ENCODE measurements around the gene KCTD8. TPM values are rescaled to one million over a fixed set of nuclear protein-coding genes. Genes with fewer than 3 reads are reported as not detected.

Gene KCTD8
- total RNA-seq, 2 experiments from 2014 or later = not detected

DNA sequence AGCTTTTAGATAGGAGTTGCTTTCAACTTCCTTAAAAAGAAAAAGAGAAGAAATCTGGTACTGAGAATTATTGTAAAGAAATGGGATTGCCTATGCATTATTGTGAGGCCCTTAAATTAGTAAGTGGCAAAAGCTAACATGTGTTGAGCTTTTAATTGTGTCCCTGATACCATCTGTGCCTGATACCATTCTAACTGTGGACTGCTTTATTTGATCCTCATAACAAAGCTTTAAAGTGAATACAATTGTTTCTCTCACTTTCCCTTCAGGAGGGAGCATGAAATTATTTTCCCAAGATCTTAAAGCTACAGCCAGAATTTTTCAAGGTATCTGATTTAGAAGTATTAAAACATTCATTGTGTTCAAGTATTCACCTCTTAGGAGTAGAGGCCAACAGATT, 9.9 kb downstream of the KCTD8 start:
- Mint-ChIP-seq H3K4me1 (ENCODE audit: low read depth) (no peaks in the 10 kb centered on the region), H3K27ac (no peak overlapping the region), H3K9me3 (no peaks in the 10 kb centered on the region), H3K27me3 (peaks cover 15% of the 10 kb centered on the region), H3K4me3 (no peak overlapping the region), H3K36me3 (ENCODE audit: low read depth) (no peaks in the 10 kb centered on the region)
- Histone ChIP-seq H3K27me3 (ENCODE audit: control insufficient read depth in 1 of 2, insufficient read depth in 2 of 2, low read length in 2 of 2) (no peaks in the 10 kb centered on the region), H3K4me1 (ENCODE audit: insufficient read depth, low read length) (no peaks in the 10 kb centered on the region), H3K4me3 (ENCODE audit: low read length) (no peak overlapping the region), H3K36me3 (ENCODE audit: insufficient read depth, low read length) (no peaks in the 10 kb centered on the region), H3K27ac (ENCODE audit: low read depth in 1 of 2, low read length in 2 of 2) (no peak overlapping the region), H3K9me3 (ENCODE audit: control insufficient read depth in 1 of 2, insufficient read depth in 1 of 2, low read length in 2 of 2) (no peaks in the 10 kb centered on the region)
- POLR2A ChIA-PET = no interaction called here
- CTCF ChIA-PET = no interaction called here
- intact Hi-C loops (cut with DNase I, micrococcal nuclease) = no loop called here
- no peak for ATAC-seq (ENCODE audit: poor library complexity)
- TF ChIP-seq, protein P1, sequence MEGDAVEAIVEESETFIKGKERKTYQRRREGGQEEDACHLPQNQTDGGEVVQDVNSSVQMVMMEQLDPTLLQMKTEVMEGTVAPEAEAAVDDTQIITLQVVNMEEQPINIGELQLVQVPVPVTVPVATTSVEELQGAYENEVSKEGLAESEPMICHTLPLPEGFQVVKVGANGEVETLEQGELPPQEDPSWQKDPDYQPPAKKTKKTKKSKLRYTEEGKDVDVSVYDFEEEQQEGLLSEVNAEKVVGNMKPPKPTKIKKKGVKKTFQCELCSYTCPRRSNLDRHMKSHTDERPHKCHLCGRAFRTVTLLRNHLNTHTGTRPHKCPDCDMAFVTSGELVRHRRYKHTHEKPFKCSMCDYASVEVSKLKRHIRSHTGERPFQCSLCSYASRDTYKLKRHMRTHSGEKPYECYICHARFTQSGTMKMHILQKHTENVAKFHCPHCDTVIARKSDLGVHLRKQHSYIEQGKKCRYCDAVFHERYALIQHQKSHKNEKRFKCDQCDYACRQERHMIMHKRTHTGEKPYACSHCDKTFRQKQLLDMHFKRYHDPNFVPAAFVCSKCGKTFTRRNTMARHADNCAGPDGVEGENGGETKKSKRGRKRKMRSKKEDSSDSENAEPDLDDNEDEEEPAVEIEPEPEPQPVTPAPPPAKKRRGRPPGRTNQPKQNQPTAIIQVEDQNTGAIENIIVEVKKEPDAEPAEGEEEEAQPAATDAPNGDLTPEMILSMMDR (IDR thresholded peaks at IDR 0.05) = no peak
- no peak for DNase-seq

DNA sequence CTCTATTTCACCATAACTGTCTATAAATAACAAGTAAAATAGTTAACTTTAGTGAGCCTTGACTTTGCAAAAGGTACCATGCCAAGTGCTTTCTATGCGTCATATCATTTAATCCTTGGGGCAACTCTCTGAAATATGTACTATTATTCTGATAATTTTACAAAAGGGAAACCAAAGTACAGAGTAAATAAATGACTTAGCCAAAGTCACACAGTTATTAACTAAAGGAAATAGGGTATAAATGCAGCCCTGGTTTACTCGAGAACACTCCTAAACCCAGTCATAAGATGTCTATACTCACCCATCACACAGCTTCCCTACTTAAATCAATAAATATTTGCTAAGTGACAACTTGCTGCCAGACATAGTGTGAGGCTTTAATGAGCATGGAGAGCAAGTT, 14.4 kb downstream of the KCTD8 start:
- TF ChIP-seq, protein P1 (IDR thresholded peaks at IDR 0.05) = no peak
- Mint-ChIP-seq H3K4me3 (no peak overlapping the region), H3K4me1 (ENCODE audit: low read depth) (no peaks in the 10 kb centered on the region), H3K27ac (no peak overlapping the region), H3K36me3 (ENCODE audit: low read depth) (no peaks in the 10 kb centered on the region), H3K27me3 (peaks cover 4% of the 10 kb centered on the region), H3K9me3 (no peaks in the 10 kb centered on the region)
- Histone ChIP-seq H3K4me3 (ENCODE audit: low read length) (no peak overlapping the region), H3K27me3 (ENCODE audit: control insufficient read depth in 1 of 2, insufficient read depth in 2 of 2, low read length in 2 of 2) (no peaks in the 10 kb centered on the region), H3K4me1 (ENCODE audit: insufficient read depth, low read length) (no peaks in the 10 kb centered on the region), H3K27ac (ENCODE audit: low read depth in 1 of 2, low read length in 2 of 2) (no peak overlapping the region), H3K36me3 (ENCODE audit: insufficient read depth, low read length) (no peaks in the 10 kb centered on the region), H3K9me3 (ENCODE audit: control insufficient read depth in 1 of 2, insufficient read depth in 1 of 2, low read length in 2 of 2) (no peaks in the 10 kb centered on the region)
- ChIA-PET POLR2A (no interaction called here), CTCF (no interaction called here)
- no peak for ATAC-seq (ENCODE audit: poor library complexity)
- intact Hi-C loops (cut with DNase I, micrococcal nuclease) = no loop called here
- no peak for DNase-seq

DNA sequence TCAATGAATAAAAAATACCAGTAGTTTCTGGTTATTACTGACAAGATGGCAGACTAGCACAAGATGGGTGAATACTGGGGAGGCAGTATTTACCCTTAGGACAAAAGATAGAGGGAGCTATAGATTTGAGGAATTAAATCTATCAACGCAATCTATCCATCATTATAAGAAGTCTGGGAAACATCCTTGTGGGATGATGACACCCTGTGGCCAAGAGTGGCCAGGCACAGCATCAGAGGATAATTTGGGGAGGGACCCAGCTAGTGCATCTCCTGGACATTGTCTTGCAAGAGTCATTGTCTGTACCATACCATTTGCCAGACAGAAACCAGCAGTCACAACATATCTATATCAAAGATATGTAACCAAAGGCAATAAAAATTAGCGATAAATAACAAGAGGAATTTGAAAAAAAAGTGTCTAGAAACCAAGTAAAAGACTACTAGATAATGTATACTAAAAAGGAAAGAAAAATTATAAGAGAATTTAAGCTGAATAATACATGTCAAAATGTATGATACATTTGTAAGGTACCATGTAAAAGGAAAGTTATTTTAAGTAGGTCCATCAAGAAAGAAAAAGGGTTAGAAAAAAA, 22.9 kb downstream of the KCTD8 start:
- Mint-ChIP-seq H3K27ac (no peak overlapping the region), H3K27me3 (no peaks in the 10 kb centered on the region), H3K4me3 (no peak overlapping the region), H3K4me1 (ENCODE audit: low read depth) (no peaks in the 10 kb centered on the region), H3K9me3 (no peaks in the 10 kb centered on the region), H3K36me3 (ENCODE audit: low read depth) (no peaks in the 10 kb centered on the region)
- intact Hi-C loops (cut with DNase I, micrococcal nuclease) = no loop called here
- Histone ChIP-seq H3K27ac (ENCODE audit: low read depth in 1 of 2, low read length in 2 of 2) (no peak overlapping the region), H3K4me1 (ENCODE audit: insufficient read depth, low read length) (no peaks in the 10 kb centered on the region), H3K27me3 (ENCODE audit: control insufficient read depth in 1 of 2, insufficient read depth in 2 of 2, low read length in 2 of 2) (no peaks in the 10 kb centered on the region), H3K9me3 (ENCODE audit: control insufficient read depth in 1 of 2, insufficient read depth in 1 of 2, low read length in 2 of 2) (no peaks in the 10 kb centered on the region), H3K4me3 (ENCODE audit: low read length) (no peak overlapping the region), H3K36me3 (ENCODE audit: insufficient read depth, low read length) (no peaks in the 10 kb centered on the region)
- DNase-seq = no peak
- ChIA-PET POLR2A (no interaction called here), CTCF (no interaction called here)
- no peak for ATAC-seq (ENCODE audit: poor library complexity)
- TF ChIP-seq, protein P1 (IDR thresholded peaks at IDR 0.05) = no peak
